ENCODE measurements around the gene TENM4.
"Not testable (repeated sequence)": the region's sequence is repeated elsewhere in the genome, so short reads cannot be mapped to it uniquely, and the experiment has no call there.

The TENM4 gene

DNA sequence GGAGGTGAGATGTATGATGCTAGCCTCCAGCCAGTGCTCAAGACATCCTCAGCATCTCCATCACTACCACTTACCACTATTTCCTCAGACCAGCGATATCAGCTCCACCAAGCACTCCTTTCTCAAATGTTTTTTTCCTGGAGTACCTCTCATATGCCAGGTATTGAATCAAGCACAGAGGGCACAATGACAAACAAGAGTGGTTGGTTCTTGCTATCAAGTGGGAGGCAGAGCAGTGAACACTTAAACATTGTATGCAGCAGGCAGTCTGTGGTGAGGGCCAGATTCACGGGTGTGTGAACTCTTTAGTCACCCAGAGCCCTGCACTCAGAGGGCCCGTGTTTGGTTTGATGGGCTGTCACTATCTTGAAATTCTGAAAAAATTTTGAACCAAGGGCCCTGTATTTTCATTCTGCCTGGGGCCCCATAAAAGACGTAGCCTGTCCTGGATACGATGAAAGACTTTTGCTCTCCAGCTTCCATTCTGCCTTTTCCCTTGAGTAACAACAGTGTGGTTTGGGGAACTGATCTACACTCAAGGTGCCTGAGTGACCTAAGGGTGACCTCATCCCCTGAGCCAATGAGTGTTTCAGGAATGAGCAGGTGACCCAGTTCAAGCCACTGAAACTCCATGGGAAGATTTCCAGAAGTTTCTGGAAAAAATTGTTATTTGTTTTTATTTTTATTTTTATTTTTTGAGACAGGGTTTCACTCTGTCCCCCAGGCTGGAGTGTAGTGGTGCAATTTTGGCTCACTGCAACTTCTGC lies 517.8 kb downstream of the TENM4 start:
- no peak for DNase-seq

DNA sequence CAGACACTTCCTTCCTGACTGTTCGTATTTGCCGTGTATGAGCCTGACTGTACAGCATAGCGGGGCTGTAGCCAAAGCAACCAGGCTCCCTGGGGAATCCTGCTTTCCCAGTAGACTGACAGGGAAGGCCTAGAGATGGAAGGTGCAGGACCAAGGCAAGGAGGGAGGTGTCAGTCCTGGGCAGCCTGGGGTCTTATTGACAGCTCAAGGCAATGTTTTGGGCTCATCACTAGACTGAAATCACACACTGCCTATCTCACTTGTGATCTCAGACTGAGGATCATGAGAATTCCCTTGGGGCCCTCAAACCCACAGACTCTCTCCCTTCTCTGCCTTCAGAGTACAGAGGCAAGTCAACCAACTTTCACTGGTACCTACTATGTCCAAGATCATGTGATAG lies 519.3 kb downstream of the TENM4 start:
- no peak for DNase-seq

DNA sequence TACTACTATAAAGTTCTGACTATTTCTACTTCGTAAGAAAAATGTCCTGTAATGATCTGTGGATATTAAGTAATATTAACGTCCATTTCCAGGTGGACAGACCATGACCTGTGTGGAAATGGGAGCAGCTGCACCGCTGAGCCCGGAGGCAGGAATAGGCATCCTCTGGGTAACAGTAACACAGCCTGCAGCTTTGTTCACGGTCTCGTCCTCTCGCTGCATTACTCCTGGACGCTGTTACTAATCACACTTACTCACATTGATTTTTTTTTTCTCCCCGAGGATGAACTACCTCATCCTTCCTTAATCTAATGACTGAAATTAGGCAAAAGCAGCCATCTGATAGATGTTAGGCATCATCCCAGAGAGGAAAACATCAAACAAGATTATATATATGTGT lies 520.5 kb downstream of the TENM4 start:
- no peak for DNase-seq

DNA sequence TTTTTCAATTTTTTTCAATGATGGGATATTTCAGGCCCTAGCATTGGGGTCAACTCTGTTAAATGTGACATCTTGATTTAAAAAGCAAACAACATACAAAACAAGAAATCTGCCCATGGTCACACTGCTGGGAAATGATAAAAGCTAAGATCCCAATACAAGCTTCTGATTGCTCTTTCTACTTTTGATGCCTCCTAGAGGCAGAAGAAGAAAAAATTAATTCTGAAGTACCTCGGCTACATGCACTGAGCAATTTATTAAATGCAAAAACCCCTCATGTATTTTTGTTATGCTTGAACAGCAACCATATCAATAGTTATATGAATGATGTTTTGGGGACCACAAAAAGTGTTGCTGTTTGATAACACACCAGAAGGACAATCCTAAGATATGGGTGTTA lies 524.1 kb downstream of the TENM4 start:
- no peak for DNase-seq

DNA sequence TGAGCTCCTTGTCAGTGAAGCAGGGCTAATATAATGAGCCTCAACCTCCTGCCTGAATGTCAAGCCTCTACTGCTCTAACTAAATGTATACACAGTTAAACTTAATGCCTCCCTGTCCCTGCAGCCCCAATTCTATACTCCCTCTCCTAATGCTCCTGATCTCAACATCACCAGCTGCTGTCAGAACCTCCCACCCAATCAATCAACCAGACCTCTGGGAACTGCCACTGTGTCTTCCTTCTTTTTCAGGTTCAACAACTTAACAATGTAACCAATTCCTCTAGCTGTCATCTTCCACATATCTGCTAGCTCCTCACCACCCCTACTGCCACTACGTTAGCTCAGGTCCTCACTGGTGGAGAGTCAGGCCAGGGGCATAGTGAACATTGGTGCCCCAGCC lies 526.3 kb downstream of the TENM4 start:
- no peak for DNase-seq

DNA sequence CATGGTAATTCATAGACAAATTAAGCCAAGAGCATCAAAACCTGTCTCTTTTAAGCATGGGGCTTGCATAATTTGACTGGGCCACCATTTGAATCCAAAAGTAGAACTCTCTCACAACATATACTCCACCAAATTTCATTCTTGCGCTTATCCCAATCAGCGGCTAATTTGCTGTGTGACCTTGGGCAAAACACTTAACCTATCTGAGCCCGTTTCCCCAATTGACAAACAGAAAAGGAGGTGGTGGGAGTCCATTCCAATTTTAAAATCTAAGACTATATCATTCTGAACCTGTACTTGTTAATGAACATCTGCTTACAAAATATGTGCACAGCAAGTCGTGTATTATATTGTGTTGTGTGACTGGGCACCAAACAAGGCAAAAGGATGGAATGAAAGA lies 528.1 kb downstream of the TENM4 start:
- DNase-seq = no peak

DNA sequence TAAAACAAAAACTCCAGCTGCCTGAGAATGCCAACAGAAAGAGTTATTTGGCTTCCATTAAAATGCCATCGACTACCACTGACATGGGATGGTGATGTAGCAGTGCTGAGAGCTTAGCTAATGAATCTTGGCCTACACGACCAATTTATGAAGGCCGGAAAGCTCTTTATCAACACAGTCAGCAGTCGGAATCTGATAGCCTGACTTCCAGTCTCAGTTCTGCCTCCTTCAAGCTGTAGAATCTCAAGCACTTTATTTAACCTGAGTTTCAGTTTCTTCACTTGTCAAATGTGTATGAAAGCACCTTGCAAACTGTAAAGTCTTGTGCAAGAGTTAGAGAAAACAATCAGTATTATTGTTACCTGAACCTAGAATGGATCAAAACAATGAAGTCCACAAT lies 530.5 kb downstream of the TENM4 start:
- no peak for DNase-seq

DNA sequence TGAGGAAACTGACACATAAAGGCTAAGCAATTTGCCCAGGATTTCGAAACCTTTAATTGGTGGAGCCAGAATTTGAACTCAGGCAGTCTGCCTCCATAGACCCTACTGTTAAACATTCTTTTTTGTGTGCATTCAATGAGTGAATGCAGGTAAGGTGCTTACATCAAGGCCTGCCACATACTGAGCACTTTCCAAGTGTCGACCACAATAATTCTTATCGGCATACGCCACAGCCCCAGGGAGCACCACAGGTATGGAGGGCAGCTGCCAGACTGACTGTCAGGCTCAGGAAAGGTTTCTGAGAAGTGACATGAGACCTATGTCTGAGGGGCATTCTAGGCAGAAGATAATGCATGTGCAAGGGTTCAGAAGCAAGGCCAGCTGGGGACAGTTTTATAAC lies 531.4 kb downstream of the TENM4 start:
- DNase-seq = no peak

DNA sequence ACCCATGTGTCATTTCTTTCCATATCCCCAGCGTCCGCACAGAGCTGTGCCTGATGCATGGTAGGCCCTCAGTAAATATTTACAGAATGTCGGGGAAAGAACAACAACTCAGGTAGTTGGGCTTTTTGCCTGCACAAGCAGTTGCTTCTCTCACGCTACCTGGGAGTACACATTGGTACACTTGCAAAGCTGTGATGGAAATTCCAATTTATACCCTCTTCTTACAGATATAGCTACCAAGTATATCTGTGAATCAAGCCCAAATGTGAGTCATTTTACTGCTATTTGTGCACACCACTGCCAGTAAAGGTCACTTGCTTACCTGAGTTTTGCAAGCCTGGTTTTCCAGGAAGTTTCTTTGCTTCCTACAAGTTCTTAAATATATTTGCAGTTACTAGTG lies 533.2 kb downstream of the TENM4 start:
- no peak for DNase-seq

DNA sequence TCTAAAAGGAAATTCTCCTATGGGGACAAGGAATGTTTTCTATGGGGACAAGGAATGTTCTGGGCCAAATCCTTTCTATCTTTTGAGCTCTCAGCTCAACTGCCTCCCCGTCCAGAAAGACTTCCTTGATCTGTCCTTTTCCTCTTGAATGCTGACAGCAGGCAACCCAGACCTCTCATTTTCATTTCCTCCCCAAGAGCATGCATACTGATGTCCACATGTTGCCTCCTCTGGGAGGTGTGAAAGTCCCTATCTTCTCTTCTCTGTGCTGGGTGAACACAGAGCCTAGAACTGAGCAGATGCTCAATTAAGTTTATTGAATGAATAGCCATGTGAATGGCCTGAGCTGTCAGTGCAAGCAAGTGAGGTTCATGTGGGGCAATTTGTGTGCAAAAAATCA lies 534.3 kb downstream of the TENM4 start:
- DNase-seq = no peak

DNA sequence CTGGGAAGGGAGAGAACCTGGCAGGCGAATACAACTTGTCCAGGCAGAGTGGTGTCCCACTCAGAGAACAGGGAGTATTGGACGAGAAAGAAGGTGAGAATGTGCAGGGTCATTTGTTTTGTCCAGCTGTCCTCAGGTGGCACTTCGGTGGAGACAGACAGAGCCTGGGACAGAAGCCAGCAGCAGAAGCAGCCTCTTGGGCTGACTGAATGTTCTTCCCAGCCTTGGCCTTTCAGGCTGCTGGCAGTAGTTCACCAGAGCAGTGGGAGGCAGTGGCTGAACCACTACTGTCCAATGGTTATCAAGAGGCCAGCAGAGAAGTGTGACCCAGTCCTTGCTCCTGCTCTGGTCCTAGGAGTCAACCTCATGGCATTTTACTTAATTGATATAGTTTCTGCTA lies 535.1 kb downstream of the TENM4 start:
- DNase-seq = no peak

DNA sequence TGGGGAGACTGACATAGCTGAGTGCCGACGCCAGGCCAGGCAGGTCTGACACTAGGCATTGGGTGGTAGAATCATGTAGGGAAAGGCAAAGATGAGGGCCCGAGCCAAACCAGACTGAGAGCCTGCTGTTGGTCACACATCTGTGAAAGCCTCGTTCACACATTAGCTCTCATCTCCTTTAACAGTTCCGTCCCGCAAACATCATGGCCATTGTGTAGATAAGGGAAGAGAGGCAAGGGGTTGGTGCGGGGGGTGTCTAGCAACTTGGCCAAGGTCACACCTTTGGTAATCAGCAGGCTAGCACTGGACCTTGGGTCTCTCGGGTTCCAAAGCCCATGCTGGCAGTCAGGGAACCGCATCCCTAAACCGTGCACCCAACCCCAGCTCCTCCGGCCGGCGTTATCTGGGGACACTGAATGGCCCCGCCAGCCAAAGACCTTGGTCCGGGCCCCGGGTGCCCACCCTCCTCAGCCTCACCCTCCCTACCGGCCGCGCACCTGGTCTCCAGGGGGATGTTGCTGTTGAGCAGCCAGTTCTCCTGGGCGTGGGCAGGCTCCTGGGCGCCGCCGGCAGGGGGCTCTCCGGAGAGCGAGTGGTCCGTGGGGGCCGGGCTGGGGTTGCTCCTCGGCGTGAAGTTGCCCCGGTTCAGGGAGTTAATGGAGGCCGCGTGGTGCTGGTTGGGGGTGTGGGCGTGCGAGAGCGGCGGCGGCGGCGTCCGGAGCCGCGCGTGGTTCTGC lies 537.9 kb downstream of the TENM4 start:
- no peak for DNase-seq

DNA sequence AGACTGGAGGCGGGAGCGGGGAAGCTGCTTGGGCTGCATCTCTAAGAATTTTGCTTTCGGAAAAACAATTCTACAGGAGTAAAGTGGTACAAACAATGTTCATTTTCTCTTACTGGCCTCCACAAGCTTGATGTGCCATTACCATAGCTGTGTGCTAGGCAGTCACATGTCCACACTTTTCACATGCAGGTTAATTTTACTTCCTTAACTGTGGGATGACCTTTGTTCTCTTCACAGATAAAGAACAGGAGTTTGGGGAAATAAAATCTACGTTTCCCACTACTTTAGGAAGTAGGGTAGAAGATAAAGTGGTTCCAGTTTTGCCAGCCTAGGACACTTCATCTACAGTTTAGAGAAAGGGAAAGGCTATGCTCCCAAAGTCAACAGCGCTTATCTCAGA lies 539.0 kb downstream of the TENM4 start:
- no peak for DNase-seq

DNA sequence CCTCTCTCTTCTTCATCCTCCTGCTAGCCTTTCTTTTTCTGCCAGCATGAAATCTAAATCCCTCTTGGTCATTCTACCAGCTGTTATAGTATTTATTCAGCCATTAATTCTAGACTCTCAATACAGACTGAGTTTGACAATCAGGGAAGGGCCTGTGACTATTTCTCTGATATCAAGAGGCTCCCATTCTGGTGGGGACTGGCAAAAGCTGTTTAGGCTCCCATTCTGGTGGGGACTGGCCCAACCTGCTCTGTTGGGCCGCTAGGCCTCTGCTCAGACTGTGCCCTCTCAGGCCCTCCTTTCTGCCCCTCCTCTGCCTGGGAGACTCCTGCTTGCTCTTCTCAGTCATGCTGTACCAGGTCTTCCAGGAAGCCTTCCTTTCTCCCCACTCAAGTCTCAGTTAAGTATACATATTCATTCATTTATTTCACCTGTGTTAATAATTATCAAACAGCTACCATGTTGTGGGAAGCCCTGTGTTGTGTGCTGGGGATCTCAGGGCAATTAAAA lies 542.5 kb downstream of the TENM4 start:
- DNase-seq = no peak

DNA sequence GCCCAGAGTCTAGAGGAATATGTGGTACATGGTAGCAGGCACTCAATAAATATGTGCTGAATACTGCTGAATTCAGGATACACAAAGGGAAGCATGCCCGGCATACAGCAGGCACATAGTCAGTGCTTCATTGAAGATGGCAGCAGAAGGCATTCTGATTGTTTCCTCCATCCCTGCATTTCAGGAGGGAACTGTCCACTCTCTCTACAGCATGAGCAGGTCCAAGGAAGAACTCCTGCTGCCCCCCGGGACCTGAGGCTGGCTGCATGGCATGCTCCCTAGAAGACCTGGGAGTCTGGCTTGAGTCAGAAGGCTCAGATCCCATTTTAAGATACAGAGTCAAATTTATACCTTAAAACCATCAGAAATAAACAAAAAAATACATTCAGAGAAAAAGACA lies 546.8 kb downstream of the TENM4 start:
- no peak for DNase-seq

DNA sequence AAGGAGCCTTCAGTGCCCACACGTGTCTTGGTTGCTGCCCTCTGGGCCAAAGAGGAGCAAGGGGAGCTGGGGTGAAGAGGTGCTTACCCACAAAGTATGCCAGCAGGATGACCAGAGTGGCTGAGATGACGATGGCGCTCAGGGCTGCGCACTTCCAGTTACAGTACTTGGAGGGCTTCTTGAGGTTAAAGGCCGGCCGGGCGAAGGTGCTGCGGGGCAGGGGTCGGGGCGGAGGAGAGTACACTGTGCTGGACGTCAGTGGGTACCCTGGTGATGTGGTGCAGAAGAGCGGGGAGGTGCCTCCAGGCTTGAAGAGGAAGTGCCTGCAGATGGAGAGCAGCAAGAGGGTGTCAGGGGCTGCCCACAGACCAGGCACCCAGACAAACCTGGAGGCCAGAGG lies 551.1 kb downstream of the TENM4 start:
- no peak for DNase-seq

DNA sequence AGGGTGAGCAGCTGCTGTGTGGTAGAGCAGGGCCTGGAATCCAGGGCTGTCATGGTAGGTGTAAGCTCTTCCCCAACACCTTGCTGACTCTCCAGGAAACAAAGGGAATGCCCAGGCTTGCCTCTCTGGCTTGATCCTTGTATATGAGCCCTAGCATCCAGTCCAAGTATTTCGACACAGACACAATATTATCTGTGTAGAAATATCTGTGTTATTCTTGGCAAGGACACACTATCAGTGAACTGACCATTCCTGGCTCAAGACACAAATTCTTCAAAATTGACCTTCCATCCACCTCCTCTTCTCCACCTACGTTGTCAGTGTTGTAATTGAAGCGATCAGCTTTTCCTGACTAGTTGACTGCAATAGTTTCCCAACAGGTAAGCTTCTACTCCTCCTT lies 554.2 kb downstream of the TENM4 start:
- DNase-seq = no peak

DNA sequence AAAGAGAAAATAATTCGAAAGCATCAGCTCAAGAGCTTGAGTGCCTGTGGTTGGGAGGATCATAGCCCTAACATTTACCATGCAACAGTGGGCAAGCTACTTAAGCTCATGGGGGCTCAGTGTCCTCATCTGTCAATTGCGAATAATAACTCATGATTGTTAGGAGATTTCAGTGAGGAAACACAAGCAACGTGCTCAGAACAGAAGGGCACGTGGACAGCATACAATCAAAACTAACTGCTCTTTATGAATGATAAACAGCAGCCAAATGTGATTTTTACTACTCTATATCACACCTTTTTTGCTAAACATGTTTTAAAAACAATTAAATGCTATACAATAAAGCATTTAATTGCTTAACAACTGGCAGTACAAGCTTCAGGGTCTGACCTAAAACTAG lies 556.1 kb downstream of the TENM4 start:
- no peak for DNase-seq

DNA sequence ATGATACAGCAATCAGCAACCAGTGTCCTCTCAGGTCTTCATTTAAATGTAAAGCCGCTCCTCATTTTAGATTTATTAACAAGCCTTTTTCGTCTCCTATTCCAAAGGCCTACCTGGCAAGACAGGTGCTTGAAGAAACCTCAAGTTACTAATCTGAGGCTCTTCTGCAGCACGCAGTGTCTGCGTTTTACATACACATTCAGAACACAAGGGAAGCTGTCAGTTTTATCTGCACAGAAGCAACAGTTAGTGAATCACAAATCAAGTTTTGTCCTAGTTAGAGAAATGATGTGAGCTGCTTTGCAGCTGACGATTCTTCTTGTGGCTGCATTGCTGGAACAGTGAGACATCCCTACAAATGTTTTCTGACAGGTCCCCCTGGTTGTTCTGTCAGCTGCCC lies 557.3 kb downstream of the TENM4 start:
- DNase-seq = no peak

DNA sequence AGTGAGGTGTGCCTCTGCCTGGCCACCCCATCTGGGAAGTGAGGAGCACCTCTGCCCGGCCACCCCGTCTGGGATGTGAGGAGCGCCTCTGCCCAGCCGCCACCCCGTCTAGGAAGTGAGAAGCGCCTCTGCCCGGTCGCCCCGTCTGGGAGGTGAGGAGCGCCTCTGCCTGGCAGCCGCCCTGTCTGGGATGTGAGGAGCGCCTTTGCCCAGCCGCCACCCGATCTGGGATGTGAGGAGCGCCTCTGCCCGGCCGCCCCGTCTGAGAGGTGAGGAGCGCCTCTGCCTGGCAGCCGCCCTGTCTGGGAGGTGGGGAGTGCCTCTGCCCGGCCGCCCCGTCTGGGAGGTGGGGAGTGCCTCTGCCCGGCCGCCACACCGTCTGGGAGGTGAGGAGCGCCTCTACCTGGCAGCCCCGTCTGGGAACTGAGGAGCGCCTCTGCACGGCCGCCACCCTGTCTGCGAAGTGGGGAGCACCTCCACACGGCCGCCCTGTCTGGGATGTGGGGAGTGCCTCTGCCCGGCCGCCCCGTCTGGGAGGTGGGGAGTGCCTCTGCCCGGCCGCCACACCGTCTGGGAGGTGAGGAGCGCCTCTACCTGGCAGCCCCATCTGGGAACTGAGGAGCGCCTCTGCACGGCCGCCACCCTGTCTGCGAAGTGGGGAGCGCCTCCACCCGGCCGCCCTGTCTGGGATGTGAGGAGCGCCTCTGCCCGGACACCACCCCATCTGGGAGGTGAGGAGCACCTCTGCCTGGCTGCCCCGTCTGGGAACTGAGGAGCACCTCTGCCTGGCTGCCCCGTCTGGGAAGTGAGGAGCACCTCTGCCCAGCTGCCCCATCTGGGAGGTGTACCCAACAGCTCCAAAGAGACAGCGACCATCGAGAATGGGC lies 561.5 kb downstream of the TENM4 start:
- DNase-seq = not testable (repeated sequence)

DNA sequence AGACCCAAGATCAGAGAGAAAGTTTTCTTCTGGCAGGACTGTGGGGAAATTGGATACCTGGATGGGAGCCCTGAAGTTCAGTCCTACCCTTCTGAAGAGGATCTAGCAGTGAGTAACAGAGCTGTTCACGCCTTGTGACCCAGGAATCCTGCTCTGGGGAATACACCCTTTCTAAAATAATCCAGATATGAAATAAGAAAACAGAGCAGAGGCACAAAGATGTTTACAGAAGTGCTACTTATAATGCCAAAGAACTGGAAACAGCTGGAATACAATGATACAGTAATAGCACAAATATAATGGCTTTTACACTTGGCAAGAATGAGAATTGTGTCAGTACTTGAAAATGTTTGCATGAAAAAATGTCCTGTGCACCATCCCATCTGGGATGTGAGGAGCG lies 562.2 kb downstream of the TENM4 start:
- no peak for DNase-seq

DNA sequence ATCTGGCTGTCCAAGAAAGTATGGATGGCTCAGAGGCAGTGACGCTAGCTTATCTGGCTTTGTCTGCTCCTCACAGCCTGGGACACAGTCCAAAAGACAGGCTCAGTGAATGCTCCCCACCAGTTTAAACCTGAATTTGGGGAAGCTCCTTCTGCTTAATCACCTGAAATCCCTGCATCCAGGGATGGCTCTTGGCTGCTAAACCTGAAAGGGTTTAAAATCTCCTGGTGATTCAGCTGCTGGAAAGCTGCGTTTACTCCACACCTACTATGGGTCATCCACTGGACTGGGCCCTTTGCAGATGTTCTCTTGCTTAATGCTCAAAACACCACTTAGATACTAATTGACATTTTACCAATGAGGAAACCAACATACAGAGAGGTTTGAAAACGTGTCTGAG lies 564.2 kb downstream of the TENM4 start:
- no peak for DNase-seq

DNA sequence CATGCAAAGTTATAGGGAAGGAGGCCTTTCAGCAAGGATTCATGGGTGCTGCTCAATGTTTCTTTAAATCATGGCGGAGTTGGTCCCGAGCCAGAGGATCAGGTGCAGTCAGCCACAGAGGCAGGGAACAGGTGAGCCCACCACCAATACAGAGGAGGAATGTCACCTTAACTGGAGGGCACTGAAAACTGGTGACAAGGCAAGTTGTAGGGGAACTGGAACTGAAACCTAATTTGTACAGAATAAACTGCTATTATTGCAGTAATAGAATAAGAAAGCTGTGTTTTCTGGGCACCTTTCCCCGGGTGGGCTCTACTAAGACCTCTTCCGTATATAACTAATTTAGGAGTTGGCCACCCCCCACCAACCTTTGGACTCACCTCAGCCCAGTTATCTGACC lies 570.2 kb downstream of the TENM4 start:
- no peak for DNase-seq

DNA sequence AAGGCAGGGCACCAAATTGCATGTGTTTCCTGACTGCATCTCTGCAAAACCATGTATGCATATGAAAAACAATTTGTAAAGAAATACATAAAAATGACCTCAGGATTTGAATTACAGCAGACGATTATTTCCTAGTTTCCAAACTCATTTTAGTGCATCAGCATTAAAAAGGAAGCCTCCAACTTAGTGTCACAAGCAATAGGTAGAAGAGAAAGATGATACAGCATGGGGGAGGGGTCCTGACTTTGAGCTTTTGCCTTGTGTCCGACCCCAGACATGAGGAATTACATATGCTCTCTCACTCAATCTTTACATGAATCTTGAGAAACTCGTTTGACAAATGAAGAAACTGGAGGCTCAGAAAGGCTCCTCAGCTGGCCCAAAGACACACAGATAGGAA lies 571.5 kb downstream of the TENM4 start:
- DNase-seq = no peak
